ENCODE measurements around the gene OTOL1. TPM values are rescaled to one million over a fixed set of nuclear protein-coding genes. Genes with fewer than 3 reads are reported as not detected.

The OTOL1 gene
- total and polyA plus RNA-seq, 4 experiments from 2014 or later, result not detected

DNA sequence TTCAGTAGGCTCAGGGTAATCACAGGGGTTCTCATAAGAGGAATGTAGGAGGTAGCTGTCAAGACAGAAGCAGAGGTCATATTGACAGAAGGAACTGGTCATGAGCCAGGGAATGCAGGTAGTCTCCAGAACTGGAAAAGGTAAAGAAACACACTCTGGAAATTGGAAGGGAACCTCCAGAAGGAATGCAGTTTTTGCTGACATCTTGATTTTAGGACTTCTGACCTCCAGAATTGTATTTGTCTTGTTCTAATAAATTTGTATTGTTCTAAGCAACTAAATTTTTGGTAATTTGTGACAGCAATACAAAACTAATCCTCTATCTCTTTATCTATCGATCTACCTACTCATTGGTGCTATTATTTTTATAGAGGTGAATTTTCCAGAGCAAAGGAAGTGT, 49.2 kb downstream of the OTOL1 start:
- Mint-ChIP-seq H3K4me3 (no peak overlapping the region), H3K4me1 (no peaks in the 10 kb centered on the region), H3K27ac (no peak overlapping the region), H3K36me3 (no peaks in the 10 kb centered on the region), H3K27me3 (no peaks in the 10 kb centered on the region), H3K9me3 (peaks cover 0 to 4% (median 0%) of the 10 kb centered on the region in 8 donors)
- DNase-seq, result no peak
- POLR2A ChIA-PET (ENCODE audit: partially characterized antibody), result no interaction called here
- CTCF ChIA-PET (ENCODE audit: partially characterized antibody), result no interaction called here
- H3K27ac ChIP-seq (ENCODE audit: low read depth, low read length), result no peak overlapping the region
- H3K36me3 ChIP-seq (ENCODE audit: insufficient read depth, low read length), result no peaks in the 10 kb centered on the region
- no peak overlapping the region for H3K4me3 ChIP-seq (ENCODE audit: low read length in 2 of 2)
- H3K9me3 ChIP-seq (ENCODE audit: control insufficient read depth in 1 of 2, low read length in 2 of 2), result no peaks in the 10 kb centered on the region
- no peaks in the 10 kb centered on the region for H3K4me1 ChIP-seq (ENCODE audit: insufficient read depth, low read length)
- no peaks in the 10 kb centered on the region for H3K27me3 ChIP-seq (ENCODE audit: insufficient read depth, low read length)
- intact Hi-C loops (cut with micrococcal nuclease), result no loop called here

DNA sequence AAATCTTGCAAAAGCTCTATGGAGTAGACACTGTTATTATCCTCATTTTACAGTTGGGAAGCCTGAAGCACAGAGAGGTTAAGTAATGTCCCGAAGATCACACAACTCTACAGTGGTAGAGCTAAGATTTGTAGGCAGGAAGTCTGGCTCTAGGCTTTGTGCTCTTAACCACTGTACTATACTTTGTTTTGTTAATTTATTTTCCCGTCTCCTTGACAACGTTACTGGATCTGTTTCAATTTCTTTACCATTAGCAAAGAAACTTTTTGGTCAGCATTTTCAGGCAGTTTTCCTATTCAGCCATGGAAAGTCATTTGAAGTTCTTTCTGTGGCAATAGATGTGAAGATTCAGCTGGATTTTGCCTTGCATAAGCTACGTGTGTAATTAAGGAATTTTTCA, 51.7 kb downstream of the OTOL1 start:
- no peaks in the 10 kb centered on the region for H3K4me1 ChIP-seq (ENCODE audit: insufficient read depth, low read length)
- H3K27ac Mint-ChIP-seq, result no peak overlapping the region
- H3K9me3 Mint-ChIP-seq, result peaks cover 0 to 4% (median 0%) of the 10 kb centered on the region in 8 donors
- no peaks in the 10 kb centered on the region for H3K36me3 ChIP-seq (ENCODE audit: insufficient read depth, low read length)
- H3K9me3 ChIP-seq (ENCODE audit: control insufficient read depth in 1 of 2, low read length in 2 of 2), result no peaks in the 10 kb centered on the region
- H3K4me3 ChIP-seq (ENCODE audit: low read length in 2 of 2), result no peak overlapping the region
- POLR2A ChIA-PET (ENCODE audit: partially characterized antibody), result no interaction called here
- H3K36me3 Mint-ChIP-seq, result no peaks in the 10 kb centered on the region
- CTCF ChIA-PET (ENCODE audit: partially characterized antibody), result no interaction called here
- no peaks in the 10 kb centered on the region for H3K4me1 Mint-ChIP-seq
- H3K4me3 Mint-ChIP-seq, result no peak overlapping the region
- intact Hi-C loops (cut with micrococcal nuclease), result no loop called here
- peaks cover 1 to 2% of the 10 kb centered on the region in 2 donors for H3K27me3 Mint-ChIP-seq
- H3K27me3 ChIP-seq (ENCODE audit: insufficient read depth, low read length), result no peaks in the 10 kb centered on the region
- H3K27ac ChIP-seq (ENCODE audit: low read depth, low read length), result no peak overlapping the region
- no peak for DNase-seq

DNA sequence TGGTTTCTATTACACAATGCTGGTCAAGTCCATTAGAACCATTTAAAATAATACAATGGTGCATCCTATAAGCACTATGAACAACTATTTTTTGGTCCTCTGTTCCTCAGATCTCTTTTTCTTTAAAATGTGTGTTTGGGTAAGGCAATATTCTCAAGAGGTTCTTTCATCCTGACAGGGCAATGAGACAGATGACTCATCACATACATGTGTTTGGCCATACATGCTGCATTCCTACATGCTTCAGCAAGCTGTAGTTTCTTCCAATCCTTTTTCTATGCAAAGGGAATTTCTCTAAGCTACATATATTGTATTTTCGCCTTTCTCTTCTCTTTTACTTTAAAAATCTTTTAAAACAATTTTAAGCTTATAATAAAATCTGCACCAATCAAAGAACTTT, 52.7 kb downstream of the OTOL1 start:
- Histone ChIP-seq H3K4me1 (ENCODE audit: insufficient read depth, low read length) (no peaks in the 10 kb centered on the region), H3K27ac (ENCODE audit: low read depth, low read length) (no peak overlapping the region), H3K4me3 (ENCODE audit: low read length in 2 of 2) (no peak overlapping the region), H3K36me3 (ENCODE audit: insufficient read depth, low read length) (no peaks in the 10 kb centered on the region), H3K27me3 (ENCODE audit: insufficient read depth, low read length) (no peaks in the 10 kb centered on the region), H3K9me3 (ENCODE audit: control insufficient read depth in 1 of 2, low read length in 2 of 2) (no peaks in the 10 kb centered on the region)
- Mint-ChIP-seq H3K9me3 (peaks cover 0 to 4% (median 0%) of the 10 kb centered on the region in 8 donors), H3K36me3 (no peaks in the 10 kb centered on the region), H3K27ac (no peak overlapping the region), H3K4me1 (no peaks in the 10 kb centered on the region), H3K27me3 (peaks cover 1 to 2% of the 10 kb centered on the region in 2 donors), H3K4me3 (no peak overlapping the region)
- ChIA-PET POLR2A (ENCODE audit: partially characterized antibody) (no interaction called here), CTCF (ENCODE audit: partially characterized antibody) (no interaction called here)
- DNase-seq, result no peak
- intact Hi-C loops (cut with micrococcal nuclease), result no loop called here

DNA sequence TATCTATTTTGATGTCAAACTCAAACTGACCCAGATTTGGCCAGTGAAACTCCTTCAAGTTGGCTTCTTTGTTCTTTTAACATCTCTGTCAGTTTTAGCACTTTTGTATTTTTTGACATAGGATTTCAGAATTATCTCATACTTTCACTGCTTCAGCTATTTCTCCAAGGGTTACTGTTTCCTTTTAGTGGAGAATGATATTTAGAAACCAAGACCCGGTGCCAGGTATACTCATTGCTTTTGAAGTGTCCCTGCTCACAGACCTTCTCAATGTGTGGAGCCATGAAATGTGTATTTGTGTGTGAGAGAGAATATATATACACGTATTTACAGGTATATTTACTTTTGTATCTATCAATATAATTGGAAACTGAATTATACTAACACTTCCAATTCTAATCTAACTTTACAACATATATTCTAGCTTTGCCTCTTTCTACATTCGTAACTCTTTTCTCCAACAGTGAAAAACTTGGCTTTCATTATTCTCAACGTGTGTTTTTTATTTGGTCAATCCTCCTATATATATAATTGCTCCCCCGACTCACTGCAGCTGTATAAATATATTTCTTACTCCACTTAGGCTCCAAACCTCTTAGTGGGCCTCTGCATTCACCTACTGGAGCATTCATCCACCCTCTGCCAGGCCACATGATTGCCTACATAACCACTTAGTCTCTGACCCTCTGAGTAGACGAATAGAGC, 54.0 kb downstream of the OTOL1 start:
- peaks cover 0 to 4% (median 0%) of the 10 kb centered on the region in 8 donors for H3K9me3 Mint-ChIP-seq
- H3K27me3 ChIP-seq (ENCODE audit: insufficient read depth, low read length), result no peaks in the 10 kb centered on the region
- no peak overlapping the region for H3K27ac ChIP-seq (ENCODE audit: low read depth, low read length)
- no peak overlapping the region for H3K27ac Mint-ChIP-seq
- no peaks in the 10 kb centered on the region for H3K4me1 ChIP-seq (ENCODE audit: insufficient read depth, low read length)
- H3K27me3 Mint-ChIP-seq, result peaks cover 1 to 2% of the 10 kb centered on the region in 2 donors
- H3K4me3 Mint-ChIP-seq, result no peak overlapping the region
- H3K36me3 ChIP-seq (ENCODE audit: insufficient read depth, low read length), result no peaks in the 10 kb centered on the region
- no peaks in the 10 kb centered on the region for H3K36me3 Mint-ChIP-seq
- POLR2A ChIA-PET (ENCODE audit: partially characterized antibody), result no interaction called here
- no peak for DNase-seq
- no peaks in the 10 kb centered on the region for H3K9me3 ChIP-seq (ENCODE audit: control insufficient read depth in 1 of 2, low read length in 2 of 2)
- CTCF ChIA-PET (ENCODE audit: partially characterized antibody), result no interaction called here
- intact Hi-C loops (cut with micrococcal nuclease), result no loop called here
- H3K4me3 ChIP-seq (ENCODE audit: low read length in 2 of 2), result no peak overlapping the region
- no peaks in the 10 kb centered on the region for H3K4me1 Mint-ChIP-seq

- POLR2A ChIA-PET (ENCODE audit: partially characterized antibody), result no interaction called here
- Mint-ChIP-seq H3K27me3 (peaks cover 1 to 2% of the 10 kb centered on the region in 2 donors), H3K27ac (no peak overlapping the region), H3K36me3 (no peaks in the 10 kb centered on the region), H3K4me1 (no peaks in the 10 kb centered on the region), H3K4me3 (no peak overlapping the region), H3K9me3 (peaks cover 0 to 4% (median 0%) of the 10 kb centered on the region in 8 donors)
- no peak overlapping the region for H3K27ac ChIP-seq (ENCODE audit: low read depth, low read length)
- DNase-seq, result no peak
- H3K9me3 ChIP-seq (ENCODE audit: control insufficient read depth in 1 of 2, low read length in 2 of 2), result no peaks in the 10 kb centered on the region
- CTCF ChIA-PET (ENCODE audit: partially characterized antibody), result no interaction called here
- intact Hi-C loops (cut with micrococcal nuclease), result no loop called here
- no peaks in the 10 kb centered on the region for H3K4me1 ChIP-seq (ENCODE audit: insufficient read depth, low read length)
- H3K36me3 ChIP-seq (ENCODE audit: insufficient read depth, low read length), result no peaks in the 10 kb centered on the region
- no peak overlapping the region for H3K4me3 ChIP-seq (ENCODE audit: low read length in 2 of 2)
- no peaks in the 10 kb centered on the region for H3K27me3 ChIP-seq (ENCODE audit: insufficient read depth, low read length)
Measured at GRCh38 chr3:161551697-161552096, 55.1 kb downstream of the OTOL1 start.

GRCh38 chr3:161552984-161553560, 56.5 kb downstream of the OTOL1 start:
- H3K36me3 Mint-ChIP-seq, result no peaks in the 10 kb centered on the region
- no peak overlapping the region for H3K4me3 Mint-ChIP-seq
- H3K27me3 Mint-ChIP-seq, result peaks cover 1 to 2% of the 10 kb centered on the region in 2 donors
- Histone ChIP-seq H3K36me3 (ENCODE audit: insufficient read depth, low read length) (no peaks in the 10 kb centered on the region), H3K27ac (ENCODE audit: low read depth, low read length) (no peak overlapping the region), H3K4me3 (ENCODE audit: low read length in 2 of 2) (no peak overlapping the region), H3K9me3 (ENCODE audit: control insufficient read depth in 1 of 2, low read length in 2 of 2) (no peaks in the 10 kb centered on the region), H3K4me1 (ENCODE audit: insufficient read depth, low read length) (no peaks in the 10 kb centered on the region), H3K27me3 (ENCODE audit: insufficient read depth, low read length) (no peaks in the 10 kb centered on the region)
- CTCF ChIA-PET (ENCODE audit: partially characterized antibody), result no interaction called here
- peaks cover 0 to 3% (median 0%) of the 10 kb centered on the region in 8 donors for H3K9me3 Mint-ChIP-seq
- DNase-seq, result no peak
- no peaks in the 10 kb centered on the region for H3K4me1 Mint-ChIP-seq
- H3K27ac Mint-ChIP-seq, result no peak overlapping the region
- intact Hi-C loops (cut with micrococcal nuclease), result no loop called here
- POLR2A ChIA-PET (ENCODE audit: partially characterized antibody), result no interaction called here
